RPMI8226 (cell line): ENCODE data around the gene SRGAP3.
A peak's percentile ranks its signal among the peaks of the same experiment; 100 is the strongest.

Experiments
- DNase-seq: peaks from one replicate; pipeline ENCODE4 v3.0.0-alpha.2; 2015

Gene SRGAP3

GRCh38 chr3:9251055-9251786, 1.8 kb upstream of the SRGAP3 start:
- no peak for DNase-seq

- no peak for DNase-seq
Measured at GRCh38 chr3:9250236-9250635, 790 bp upstream of the SRGAP3 start.

GRCh38 chr3:9248522-9249271, 749 bp downstream of the SRGAP3 start:
- DNase-seq: no peak

GRCh38 chr3:9247941-9248521, 1.4 kb downstream of the SRGAP3 start:
- DNase-seq: peak; percentile 29

GRCh38 chr3:9247361-9247940, 2.0 kb downstream of the SRGAP3 start:
- no peak for DNase-seq

GRCh38 chr3:9246189-9246588, 3.3 kb downstream of the SRGAP3 start:
- DNase-seq: no peak

- no peak for DNase-seq
Measured at GRCh38 chr3:9244495-9245183, 4.8 kb downstream of the SRGAP3 start.

- no peak for DNase-seq
Measured at GRCh38 chr3:9241956-9242355, 7.5 kb downstream of the SRGAP3 start.

- no peak for DNase-seq
Measured at GRCh38 chr3:9239680-9240079, 9.8 kb downstream of the SRGAP3 start.

- no peak for DNase-seq
Measured at GRCh38 chr3:9238721-9239295, 10.6 kb downstream of the SRGAP3 start.

GRCh38 chr3:9238276-9238675, 11.2 kb downstream of the SRGAP3 start:
- no peak for DNase-seq

- DNase-seq: no peak
Measured at GRCh38 chr3:9233814-9234600, 15.4 kb downstream of the SRGAP3 start.

GRCh38 chr3:9233101-9233500, 16.3 kb downstream of the SRGAP3 start:
- DNase-seq: no peak

- DNase-seq: no peak
Measured at GRCh38 chr3:9231937-9232336, 17.5 kb downstream of the SRGAP3 start.

- DNase-seq: no peak
Measured at GRCh38 chr3:9231471-9231870, 18.0 kb downstream of the SRGAP3 start.

GRCh38 chr3:9231006-9231405, 18.4 kb downstream of the SRGAP3 start:
- DNase-seq: no peak

- DNase-seq: no peak
Measured at GRCh38 chr3:9230596-9230995, 18.9 kb downstream of the SRGAP3 start.

- DNase-seq: no peak
Measured at GRCh38 chr3:9229879-9230278, 19.6 kb downstream of the SRGAP3 start.

GRCh38 chr3:9229325-9229724, 20.1 kb downstream of the SRGAP3 start:
- no peak for DNase-seq

GRCh38 chr3:9226326-9226725, 23.1 kb downstream of the SRGAP3 start:
- DNase-seq: no peak

- DNase-seq: no peak
Measured at GRCh38 chr3:9225268-9225667, 24.2 kb downstream of the SRGAP3 start.

GRCh38 chr3:9224490-9224889, 25.0 kb downstream of the SRGAP3 start:
- DNase-seq: no peak
